Uterus (tissue), 2 donors: ENCODE measurements around the gene LACTB.

Experiments
- CTCF ChIP-seq, 4 experiments: fragments of 200-600 bp in 2 of 4; fragments of 450-650 bp in 2 of 4; sonication (generic) in 2 of 4; IDR thresholded peaks; one replicate each; pipeline ENCODE4 v1.5.1; 2016 to 2019; ENCODE audit warnings: antibody characterized with exemption in 4 of 4, mild to moderate bottlenecking in 2 of 4, moderate library complexity in 1 of 4
- POLR2A ChIP-seq, 2 donors: fragments of 450-650 bp; IDR thresholded peaks; one replicate each; pipeline ENCODE4 v1.6.1; 2016; ENCODE audit warnings: antibody characterized with exemption in 2 of 2, mild to moderate bottlenecking in 1 of 2, moderate library complexity in 1 of 2

- TF ChIP-seq CTCF (IDR thresholded peaks at IDR 0.05) = no peak
- TF ChIP-seq POLR2A (IDR thresholded peaks at IDR 0.05) = no peak
Observed at GRCh38 chr15:63135804-63136203, 14.1 kb downstream of the LACTB start.
